NCI-H226 (cell line): ENCODE data around the gene SPTBN4.
"Not testable (repeated sequence)": the region's sequence is repeated elsewhere in the genome, so short reads cannot be mapped to it uniquely, and the experiment has no call there.

Experiments used
- DNase-seq: peaks from one replicate; pipeline ENCODE4 v3.0.0-alpha.2; 2015

SPTBN4 gene

GRCh38 chr19:40623403-40624251, 156.8 kb downstream of the SPTBN4 start:
- peak; percentile 99 for DNase-seq

- DNase-seq, result not testable (repeated sequence)
Observed at GRCh38 chr19:40624369-40625153, 157.8 kb downstream of the SPTBN4 start.

- no peak for DNase-seq
Observed at GRCh38 chr19:40625406-40626120, 158.8 kb downstream of the SPTBN4 start.
